Natural killer cell (primary cell): ENCODE data around the gene COL8A1. TPM values are rescaled to one million over a fixed set of nuclear protein-coding genes. Genes with fewer than 3 reads are reported as not detected.

ENCODE experiments used
- ATAC-seq, 3 donors: fragments of 150-1000 bp in 2 of 3; fragments of 200-7000 bp in 1 of 3; cut with Tn5 transposase; 1 replicate in 1 of 3; 2 replicates in 2 of 3; pipeline ENCODE4 v1.10.0; 2021; ENCODE audit warnings: mild to moderate bottlenecking in 2 of 3, moderate library complexity in 2 of 3
- DNase-seq, 2 donors: peaks; one replicate each; pipeline versions ENCODE4 v3.0.0 to v3.0.0-alpha.2; 2013 to 2021; ENCODE audit warnings: mixed read lengths in 1 of 2
- H3K27ac ChIP-seq: one replicate; pipeline ENCODE4 v1.5.1; 2013; ENCODE audit warnings: mild to moderate bottlenecking, low read length
- H3K27me3 ChIP-seq: one replicate; pipeline ENCODE4 v1.6.1; 2013; ENCODE audit warnings: low read length; ENCODE audit not compliant: control insufficient read depth, insufficient read depth
- H3K36me3 ChIP-seq: one replicate; pipeline ENCODE4 v1.6.1; 2013; ENCODE audit warnings: low read length; ENCODE audit not compliant: control insufficient read depth, insufficient read depth
- H3K4me1 ChIP-seq: one replicate; pipeline ENCODE4 v1.6.1; 2013; ENCODE audit warnings: low read length; ENCODE audit not compliant: control insufficient read depth, insufficient read depth
- H3K4me3 ChIP-seq: one replicate; pipeline ENCODE4 v1.5.1; 2013; ENCODE audit warnings: low read length
- H3K9me3 ChIP-seq: one replicate; pipeline ENCODE4 v1.6.1; 2013; ENCODE audit warnings: low read length; ENCODE audit not compliant: control insufficient read depth, insufficient read depth
- H3K27ac Mint-ChIP-seq, 2 donors: one replicate each; pipeline ENCODE4 v1.8.0; 2022; ENCODE audit warnings: mild to moderate bottlenecking in 2 of 2, mixed read lengths in 2 of 2, moderate library complexity in 1 of 2
- H3K27me3 Mint-ChIP-seq, 2 donors: one replicate each; pipeline ENCODE4 v1.8.0; 2022; ENCODE audit warnings: low read depth in 2 of 2, mixed read lengths in 2 of 2
- H3K36me3 Mint-ChIP-seq: one replicate; pipeline ENCODE4 v1.8.0; 2022; ENCODE audit warnings: mixed read lengths
- H3K4me1 Mint-ChIP-seq, 2 donors: one replicate each; pipeline ENCODE4 v1.8.0; 2022; ENCODE audit warnings: mixed read lengths in 2 of 2
- H3K4me3 Mint-ChIP-seq: one replicate; pipeline ENCODE4 v1.8.0; 2022; ENCODE audit warnings: mild to moderate bottlenecking, moderate library complexity, mixed read lengths
- H3K9me3 Mint-ChIP-seq, 2 donors: one replicate each; pipeline ENCODE4 v1.8.0; 2022; ENCODE audit warnings: mixed read lengths in 2 of 2
- CTCF ChIP-seq: fragments of 200-600 bp; IDR thresholded peaks from one replicate; pipeline ENCODE4 v1.8.0; 2022; ENCODE audit warnings: antibody characterized with exemption
- WGBS: methylation state at CpG from one replicate; pipeline ENCODE4 v1.1.7; 2013; ENCODE audit warnings: missing lambda C conversion rate; ENCODE audit not compliant: insufficient coverage; 5-methylcytosine and 5-hydroxymethylcytosine counted together
- intact Hi-C: fragments of 100-400 bp; cut with micrococcal nuclease; formaldehyde crosslinking; loops from one replicate; pipeline ENCODE4 v1.14.2; 2022
- total RNA-seq, 4 donors: library from RNA; stranded (reverse); fragments of 120-200 nt in 1 of 4; gene quantifications; one replicate each; pipeline versions ENCODE4 v1.2.3 to v1.2.4, GENCODE V29; 2013 to 2022

The COL8A1 gene
- total RNA-seq, 3 donors from 2014 or later (not counting 1 experiment from before 2014, with no cell fraction given), result 0.12 to 0.23 TPM; not detected in 1

GRCh38 chr3:99640214-99640851 lies 1.9 kb downstream of the COL8A1 start:
- no peaks in the 10 kb centered on the region for H3K9me3 ChIP-seq
- no peak for TF ChIP-seq CTCF
- H3K27ac Mint-ChIP-seq, result no peak overlapping the region
- H3K27me3 ChIP-seq, result peaks cover 17% of the 10 kb centered on the region
- H3K27ac ChIP-seq, result no peak overlapping the region
- H3K9me3 Mint-ChIP-seq, result no peaks in the 10 kb centered on the region
- ATAC-seq (no peak), DNase-seq (no peak)
- H3K4me1 Mint-ChIP-seq, result peaks cover 0 to 12% of the 10 kb centered on the region in 2 donors
- intact Hi-C loops, result no loop called here
- no peaks in the 10 kb centered on the region for H3K4me1 ChIP-seq
- H3K4me3 Mint-ChIP-seq, result no peak overlapping the region
- H3K4me3 ChIP-seq, result no peak overlapping the region
- peaks cover 29 to 38% of the 10 kb centered on the region in 2 donors for H3K27me3 Mint-ChIP-seq
- WGBS, result 88% methylated on average over 6 of the region's 6 CpGs
- no peaks in the 10 kb centered on the region for H3K36me3 ChIP-seq
- peaks cover 10% of the 10 kb centered on the region for H3K36me3 Mint-ChIP-seq

GRCh38 chr3:99641480-99641879 lies 3.1 kb downstream of the COL8A1 start:
- H3K4me3 Mint-ChIP-seq, result no peak overlapping the region
- TF ChIP-seq CTCF, result no peak
- H3K27me3 Mint-ChIP-seq, result peaks cover 24 to 30% of the 10 kb centered on the region in 2 donors
- H3K4me1 ChIP-seq, result no peaks in the 10 kb centered on the region
- H3K4me1 Mint-ChIP-seq, result peaks cover 0 to 12% of the 10 kb centered on the region in 2 donors
- no peaks in the 10 kb centered on the region for H3K9me3 ChIP-seq
- H3K27ac ChIP-seq, result no peak overlapping the region
- no peaks in the 10 kb centered on the region for H3K36me3 ChIP-seq
- ATAC-seq, result no peak
- no peak for DNase-seq
- peaks cover 10% of the 10 kb centered on the region for H3K36me3 Mint-ChIP-seq
- intact Hi-C loops, result no loop called here
- H3K4me3 ChIP-seq, result no peak overlapping the region
- no CpG with 5 or more reads among the region's 2 CpGs for WGBS
- H3K9me3 Mint-ChIP-seq, result no peaks in the 10 kb centered on the region
- H3K27me3 ChIP-seq, result peaks cover 12% of the 10 kb centered on the region
- no peak overlapping the region for H3K27ac Mint-ChIP-seq

GRCh38 chr3:99641982-99642381 lies 3.6 kb downstream of the COL8A1 start:
- intact Hi-C loops, result no loop called here
- Mint-ChIP-seq H3K27me3 (peaks cover 24 to 30% of the 10 kb centered on the region in 2 donors), H3K4me1 (peaks cover 0 to 12% of the 10 kb centered on the region in 2 donors), H3K36me3 (peaks cover 10% of the 10 kb centered on the region), H3K27ac (no peak overlapping the region), H3K9me3 (no peaks in the 10 kb centered on the region), H3K4me3 (no peak overlapping the region)
- Histone ChIP-seq H3K27ac (no peak overlapping the region), H3K4me1 (no peaks in the 10 kb centered on the region), H3K27me3 (peaks cover 12% of the 10 kb centered on the region), H3K36me3 (no peaks in the 10 kb centered on the region), H3K4me3 (no peak overlapping the region), H3K9me3 (no peaks in the 10 kb centered on the region)
- DNase-seq, result no peak
- 45% methylated on average over 1 of the region's 1 CpG for WGBS
- ATAC-seq, result no peak
- no peak for TF ChIP-seq CTCF

- Histone ChIP-seq H3K4me1 (no peaks in the 10 kb centered on the region), H3K27me3 (peaks cover 6% of the 10 kb centered on the region), H3K9me3 (no peaks in the 10 kb centered on the region), H3K4me3 (no peak overlapping the region), H3K36me3 (no peaks in the 10 kb centered on the region), H3K27ac (no peak overlapping the region)
- Mint-ChIP-seq H3K36me3 (no peaks in the 10 kb centered on the region), H3K9me3 (no peaks in the 10 kb centered on the region), H3K27me3 (peaks cover 7 to 11% of the 10 kb centered on the region in 2 donors), H3K27ac (no peak overlapping the region), H3K4me3 (no peak overlapping the region), H3K4me1 (no peaks in the 10 kb centered on the region)
- no peak for ATAC-seq
- no peak for DNase-seq
- intact Hi-C loops, result no loop called here
- TF ChIP-seq CTCF, result no peak
Observed at GRCh38 chr3:99644017-99644416, 5.6 kb downstream of the COL8A1 start.
